ENCODE results near the gene NPDC1.

NPDC1 gene

GRCh38 chr9:137062384-137062783, 16.4 kb upstream of the NPDC1 start:
- TF ChIP-seq CTCF (IDR thresholded peaks at IDR 0.05): no peak
- H3K27ac ChIP-seq: no peak overlapping the region
- H3K4me3 ChIP-seq: no peak overlapping the region
- no peak for DNase-seq (ENCODE audit: low spot score)

GRCh38 chr9:137058521-137059234, 12.7 kb upstream of the NPDC1 start:
- Histone ChIP-seq H3K4me3 (no peak overlapping the region), H3K27ac (no peak overlapping the region)
- TF ChIP-seq CTCF (IDR thresholded peaks at IDR 0.05): no peak
- no peak for DNase-seq (ENCODE audit: low spot score)

GRCh38 chr9:137057545-137057944, 11.6 kb upstream of the NPDC1 start:
- no peak overlapping the region for H3K4me3 ChIP-seq
- no peak overlapping the region for H3K27ac ChIP-seq
- DNase-seq (ENCODE audit: low spot score): no peak
- no peak for TF ChIP-seq CTCF (IDR thresholded peaks at IDR 0.05)

GRCh38 chr9:137056739-137057415, 10.9 kb upstream of the NPDC1 start:
- Histone ChIP-seq H3K27ac (no peak overlapping the region), H3K4me3 (no peak overlapping the region)
- DNase-seq (ENCODE audit: low spot score): no peak
- no peak for TF ChIP-seq CTCF (IDR thresholded peaks at IDR 0.05)

- no peak overlapping the region for H3K4me3 ChIP-seq
- TF ChIP-seq CTCF (IDR thresholded peaks at IDR 0.05): no peak
Observed at GRCh38 chr9:137055385-137056364, 9.7 kb upstream of the NPDC1 start.

GRCh38 chr9:137054932-137055384, 9.0 kb upstream of the NPDC1 start:
- no peak for TF ChIP-seq CTCF (IDR thresholded peaks at IDR 0.05)
- Histone ChIP-seq H3K4me3 (no peak overlapping the region), H3K27ac (peak overlapping the region in 1 of 2 donors; percentile 37)
- no peak for DNase-seq (ENCODE audit: low spot score)

More at GRCh38 chr9:137055385-137056364, 9.7 kb upstream of the NPDC1 start:
- peak overlapping the region in 1 of 2 donors; percentile 37 for H3K27ac ChIP-seq
- no peak for DNase-seq (ENCODE audit: low spot score)
